GM12874 (cell line): ENCODE measurements around the gene FARS2.

Source experiments
- TF ChIP-seq, protein P1 (sequence below): IDR thresholded peaks from 2 replicates; pipeline ENCODE4 v1.5.1; 2011; ENCODE audit warnings: low read depth, mild to moderate bottlenecking, control low read depth, low read length, moderate library complexity; ENCODE audit not compliant: insufficient read depth

Gene FARS2

DNA sequence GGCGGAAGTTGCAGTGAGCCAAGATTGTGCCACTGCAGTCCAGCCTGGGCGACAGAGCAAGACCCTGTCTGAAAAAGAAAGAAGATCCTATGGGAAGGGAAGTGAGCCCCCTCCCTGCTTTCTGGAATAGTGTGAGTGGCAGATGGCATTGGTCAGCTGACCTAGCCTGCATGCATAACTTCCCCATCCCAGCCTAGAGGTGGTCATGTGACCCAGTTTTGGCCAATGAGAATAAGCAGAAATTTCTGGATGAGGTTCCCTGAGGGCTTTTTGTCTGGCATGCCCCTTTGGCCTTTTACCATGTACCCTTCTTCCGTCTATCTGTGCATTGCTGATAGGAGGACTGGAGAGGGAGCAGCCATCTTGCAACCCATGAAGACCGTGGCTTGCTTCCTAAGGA, 476.1 kb downstream of the FARS2 start:
- TF ChIP-seq, protein P1, sequence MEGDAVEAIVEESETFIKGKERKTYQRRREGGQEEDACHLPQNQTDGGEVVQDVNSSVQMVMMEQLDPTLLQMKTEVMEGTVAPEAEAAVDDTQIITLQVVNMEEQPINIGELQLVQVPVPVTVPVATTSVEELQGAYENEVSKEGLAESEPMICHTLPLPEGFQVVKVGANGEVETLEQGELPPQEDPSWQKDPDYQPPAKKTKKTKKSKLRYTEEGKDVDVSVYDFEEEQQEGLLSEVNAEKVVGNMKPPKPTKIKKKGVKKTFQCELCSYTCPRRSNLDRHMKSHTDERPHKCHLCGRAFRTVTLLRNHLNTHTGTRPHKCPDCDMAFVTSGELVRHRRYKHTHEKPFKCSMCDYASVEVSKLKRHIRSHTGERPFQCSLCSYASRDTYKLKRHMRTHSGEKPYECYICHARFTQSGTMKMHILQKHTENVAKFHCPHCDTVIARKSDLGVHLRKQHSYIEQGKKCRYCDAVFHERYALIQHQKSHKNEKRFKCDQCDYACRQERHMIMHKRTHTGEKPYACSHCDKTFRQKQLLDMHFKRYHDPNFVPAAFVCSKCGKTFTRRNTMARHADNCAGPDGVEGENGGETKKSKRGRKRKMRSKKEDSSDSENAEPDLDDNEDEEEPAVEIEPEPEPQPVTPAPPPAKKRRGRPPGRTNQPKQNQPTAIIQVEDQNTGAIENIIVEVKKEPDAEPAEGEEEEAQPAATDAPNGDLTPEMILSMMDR, result no peak

DNA sequence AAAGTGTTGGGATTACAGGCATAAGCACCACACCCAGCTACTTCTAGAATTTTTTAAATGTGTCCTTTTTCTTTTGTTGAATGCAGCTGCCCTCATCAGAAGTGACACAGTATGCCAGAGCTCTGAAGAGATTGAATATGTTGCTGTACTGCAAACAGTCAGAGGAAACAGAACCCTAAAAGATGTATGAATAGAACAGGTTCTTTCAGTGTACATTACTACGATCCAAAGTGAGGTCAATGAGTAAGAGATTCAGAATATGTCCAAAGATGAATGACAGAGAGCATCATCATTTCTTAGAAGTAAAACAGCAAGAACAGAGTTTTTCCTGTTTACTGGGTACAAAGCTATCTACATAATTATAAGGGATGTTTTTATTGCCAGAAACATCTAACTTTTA, 476.9 kb downstream of the FARS2 start:
- TF ChIP-seq, protein P1, result no peak

DNA sequence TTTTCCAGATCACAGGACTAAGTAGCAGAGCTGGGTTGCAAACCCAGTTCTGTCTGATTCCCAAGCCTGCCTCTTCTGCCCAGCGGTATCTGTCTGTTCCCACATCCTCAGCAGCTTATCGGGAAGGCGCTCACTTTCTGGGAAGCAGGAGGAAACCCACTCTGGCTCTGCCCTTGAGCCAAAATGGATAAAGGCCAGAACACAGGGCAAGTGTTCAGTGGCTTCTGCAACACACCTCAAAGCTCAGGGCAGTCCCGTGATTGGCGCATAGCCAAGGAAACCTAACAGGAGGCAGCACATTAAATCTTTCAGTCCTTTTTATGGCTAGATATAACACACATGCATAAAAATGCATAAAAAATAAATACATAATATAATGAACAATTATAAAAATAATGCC, 483.2 kb downstream of the FARS2 start:
- TF ChIP-seq, protein P1, result no peak

DNA sequence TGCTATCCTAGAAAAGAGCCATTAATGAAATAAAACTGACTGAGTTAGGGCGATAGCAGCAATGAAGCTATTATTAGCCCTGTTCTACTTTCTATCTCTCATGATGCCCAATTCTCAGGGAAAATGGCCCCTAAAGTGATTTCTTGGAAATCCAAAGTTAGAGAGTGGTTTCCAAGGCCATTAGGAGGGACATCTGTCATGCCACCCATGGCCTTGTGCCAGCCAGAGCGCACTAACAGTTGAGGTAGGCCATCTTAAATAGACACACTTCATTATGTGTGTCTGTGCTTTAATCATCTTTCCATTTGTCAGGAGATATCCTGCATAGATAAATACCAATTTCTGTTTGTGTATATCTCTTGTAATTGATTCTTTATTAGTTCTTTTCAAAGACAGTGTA, 483.8 kb downstream of the FARS2 start:
- TF ChIP-seq, protein P1, result no peak

DNA sequence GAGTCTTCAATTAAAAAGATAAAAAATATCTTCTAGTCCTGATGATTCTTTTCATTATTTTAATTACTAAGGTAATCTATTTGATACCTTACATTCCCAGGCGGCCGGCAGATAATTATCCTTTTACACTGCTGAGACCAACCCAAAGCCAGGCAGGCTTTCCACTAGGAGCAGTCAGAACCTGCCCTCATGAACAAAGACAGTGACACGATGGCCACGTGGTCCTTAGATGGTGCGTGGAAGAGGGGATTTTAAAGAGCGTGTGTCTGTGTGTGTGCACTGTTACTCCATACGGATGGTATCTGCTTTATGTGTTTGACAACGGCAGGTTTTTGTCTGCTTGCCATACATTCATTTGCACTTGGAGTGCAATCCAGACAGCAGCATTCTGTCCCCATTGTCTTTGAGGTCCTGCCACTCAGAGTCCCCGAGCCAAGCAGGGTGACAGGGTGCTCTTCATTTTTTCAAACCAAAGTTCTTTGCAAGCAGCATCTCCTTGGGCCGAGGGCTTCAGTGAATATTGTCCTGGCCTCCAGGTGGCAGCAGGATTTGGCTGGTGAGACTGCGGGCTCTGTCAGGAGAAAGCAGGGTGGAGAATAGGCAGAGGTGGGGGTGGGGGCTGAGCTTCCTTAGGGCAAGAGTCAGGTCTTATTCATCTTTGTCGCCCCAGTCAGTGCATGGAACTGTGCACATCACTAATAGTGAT, 484.9 kb downstream of the FARS2 start:
- TF ChIP-seq, protein P1, result no peak

DNA sequence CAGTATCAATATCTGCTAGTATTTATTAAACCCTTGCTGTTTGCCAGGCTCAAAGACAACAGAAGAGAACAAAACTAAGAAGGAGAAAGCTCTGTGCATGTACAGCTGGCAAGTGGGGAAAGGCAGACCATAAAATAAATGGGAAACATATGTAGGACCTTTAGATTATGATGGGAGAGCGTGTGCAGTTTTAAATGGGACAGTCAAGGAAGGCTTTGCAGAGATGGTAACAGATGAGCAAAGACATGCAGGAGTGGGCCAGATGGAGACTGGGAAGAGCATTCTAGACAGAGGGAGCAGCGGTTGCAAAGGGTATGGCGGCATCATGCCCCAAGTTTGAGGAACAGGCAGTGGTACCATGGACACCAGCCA, 485.4 kb downstream of the FARS2 start:
- TF ChIP-seq, protein P1, result no peak

DNA sequence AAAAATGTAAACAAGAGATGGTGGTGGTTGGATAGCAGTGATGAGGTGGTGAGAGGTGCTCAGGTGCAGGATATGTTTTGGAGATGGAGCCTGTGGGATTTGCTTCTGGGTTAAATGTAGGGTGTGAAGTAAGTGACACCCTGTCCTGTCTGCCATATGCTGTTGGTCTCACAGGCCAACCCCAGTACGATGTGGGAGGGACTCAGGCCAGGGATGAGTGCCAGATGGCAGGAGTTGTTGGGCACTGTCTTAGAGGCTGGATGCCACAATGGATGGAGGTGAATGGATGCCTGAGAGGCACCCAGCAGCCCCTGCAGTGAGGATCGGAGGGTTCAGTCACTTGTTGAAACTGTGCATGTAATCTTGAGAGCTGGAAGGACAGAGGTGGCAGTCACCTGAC, 486.1 kb downstream of the FARS2 start:
- TF ChIP-seq, protein P1, result no peak
